GM19043 (cell line): Measurements from ENCODE around the gene TBXA2R.
"Not testable (repeated sequence)": the region's sequence is repeated elsewhere in the genome, so short reads cannot be mapped to it uniquely, and the experiment has no call there.

Experiments used
- ATAC-seq: cut with Tn5 transposase; IDR thresholded peaks from one replicate; pipeline ENCODE4 v1.9.1; 2021; ENCODE audit warnings: low read depth; ENCODE audit not compliant: unreplicated experiment

TBXA2R gene

DNA sequence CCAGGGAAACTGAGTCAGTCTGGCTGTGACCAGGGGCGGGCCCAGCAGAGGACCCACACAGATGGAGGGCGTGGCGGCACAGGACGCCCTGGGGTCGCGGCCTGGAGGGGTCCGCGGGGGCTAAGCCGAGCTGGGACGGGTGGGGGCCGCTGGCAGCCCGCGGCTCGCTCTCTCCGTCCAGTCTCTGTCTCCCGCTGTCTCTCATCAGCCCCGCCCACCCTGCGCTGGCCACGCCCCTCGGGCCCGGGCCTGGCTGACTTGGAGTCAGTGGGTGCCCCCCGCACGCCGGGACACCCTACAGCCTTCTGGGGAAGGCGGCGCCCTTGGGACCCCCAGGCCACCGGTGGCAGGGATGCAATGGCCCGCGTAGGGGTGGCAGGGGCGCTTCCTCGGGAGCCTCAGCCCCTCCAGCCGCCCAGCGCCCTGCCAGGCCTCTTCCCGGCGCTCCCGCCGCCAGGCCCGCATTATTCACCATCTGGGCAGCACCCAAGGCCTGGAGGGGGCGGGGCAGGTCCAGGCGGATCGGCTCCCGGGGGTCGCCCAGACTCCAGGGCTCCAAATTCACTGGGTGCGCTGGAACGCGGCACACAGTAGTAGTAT, at the start of gene TBXA2R:
Gene TBXA2R (minus strand): TSS at position 186 of the 600 bp plus-strand sequence. CDS start 6,241 bp downstream, outside the sequence.
- no peak for ATAC-seq

DNA sequence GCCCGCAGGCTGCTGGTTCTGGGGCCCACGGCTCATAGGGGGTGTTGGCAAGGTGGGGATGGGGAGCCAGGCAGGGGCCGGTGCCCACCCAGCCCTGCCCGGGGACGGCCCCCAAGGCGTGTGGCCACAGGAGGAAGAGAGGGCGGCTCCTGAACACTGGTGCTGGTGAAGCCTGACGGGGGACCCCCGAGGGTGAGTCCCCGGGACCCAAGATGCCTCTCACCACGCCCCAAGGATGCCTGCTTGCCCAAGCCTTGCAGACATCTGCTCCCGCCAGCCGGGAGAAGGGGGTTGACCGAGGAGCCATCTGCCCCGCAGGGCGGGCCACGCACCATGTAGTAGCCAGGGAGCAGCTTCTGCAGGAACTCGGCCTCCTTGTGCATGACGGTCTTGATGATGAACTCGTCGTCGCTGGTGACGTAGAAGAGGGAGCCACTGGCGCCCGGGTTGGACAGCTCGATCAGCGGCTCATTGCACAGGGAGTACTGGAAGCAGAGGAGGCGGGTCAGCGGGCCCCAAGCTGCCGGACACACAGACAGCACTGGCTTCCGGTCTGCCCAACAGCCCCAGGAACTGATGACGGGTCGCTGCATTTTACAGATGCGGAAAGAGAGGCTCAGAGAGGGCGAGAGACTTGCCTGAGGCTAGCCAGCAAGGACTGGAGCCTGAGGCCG, 49.5 kb upstream of the TBXA2R start:
- ATAC-seq = no peak

DNA sequence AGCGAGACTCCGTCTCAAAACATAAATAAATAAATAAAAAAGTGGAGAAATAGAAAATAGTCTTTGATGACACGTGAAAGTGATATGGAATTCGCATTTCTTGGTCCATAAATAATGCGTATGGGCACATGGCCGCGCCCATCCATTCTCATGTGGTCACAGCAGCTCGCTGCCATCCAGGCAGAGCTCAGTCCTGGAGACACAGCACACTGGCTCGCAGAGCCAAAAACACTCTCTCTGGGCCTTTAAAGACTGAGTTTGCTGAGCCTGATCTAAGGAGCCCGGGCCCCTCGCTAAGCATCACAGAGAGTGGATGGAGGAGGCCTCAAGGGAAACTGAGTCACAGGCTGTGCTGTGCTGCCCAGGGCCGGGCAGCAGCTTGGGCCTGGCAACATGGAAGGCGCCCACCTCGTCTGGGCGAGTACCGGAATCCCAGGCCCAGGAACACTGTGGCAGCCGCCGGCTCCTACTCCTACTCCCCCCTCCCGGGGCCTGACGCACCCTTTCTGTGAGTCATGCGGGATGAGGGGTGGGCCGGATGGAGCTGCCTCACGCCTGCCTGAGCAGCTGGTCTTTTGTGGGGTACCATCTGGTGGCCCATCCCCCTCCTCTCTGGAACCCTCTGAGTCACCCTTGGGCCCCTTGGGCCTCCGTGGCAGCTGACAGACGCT, 48.9 kb upstream of the TBXA2R start:
- ATAC-seq = no peak

DNA sequence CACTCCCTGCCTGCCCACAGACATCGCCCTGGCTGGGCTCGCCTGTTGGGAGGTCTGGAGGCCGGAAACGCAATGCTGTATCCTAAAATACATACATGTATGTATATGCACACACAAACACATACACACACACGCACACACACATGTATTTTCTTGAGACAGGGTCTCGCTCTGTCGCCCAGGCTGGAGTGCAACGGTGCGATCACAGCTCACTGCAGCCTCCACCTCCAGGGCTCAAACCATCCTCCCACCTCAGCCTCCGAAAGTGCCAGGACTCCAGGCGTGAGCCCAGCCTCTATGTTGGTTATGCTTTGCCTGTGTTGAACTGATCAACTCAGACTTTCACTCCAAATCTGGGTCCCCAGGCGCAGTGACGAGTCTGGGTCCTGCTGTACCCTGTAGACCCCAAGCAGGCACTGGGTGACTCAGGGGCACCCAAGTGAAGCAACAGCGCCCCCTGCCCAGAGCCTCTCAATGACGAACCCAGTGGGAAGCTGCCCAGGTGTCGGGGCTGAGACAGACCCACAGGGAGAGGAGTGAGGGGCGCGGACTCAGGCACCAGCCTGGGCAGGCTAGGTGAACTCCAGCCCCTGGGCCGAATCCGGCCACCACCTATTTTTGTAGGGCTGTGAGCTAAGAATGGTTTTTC, 47.3 kb upstream of the TBXA2R start:
- ATAC-seq = no peak

DNA sequence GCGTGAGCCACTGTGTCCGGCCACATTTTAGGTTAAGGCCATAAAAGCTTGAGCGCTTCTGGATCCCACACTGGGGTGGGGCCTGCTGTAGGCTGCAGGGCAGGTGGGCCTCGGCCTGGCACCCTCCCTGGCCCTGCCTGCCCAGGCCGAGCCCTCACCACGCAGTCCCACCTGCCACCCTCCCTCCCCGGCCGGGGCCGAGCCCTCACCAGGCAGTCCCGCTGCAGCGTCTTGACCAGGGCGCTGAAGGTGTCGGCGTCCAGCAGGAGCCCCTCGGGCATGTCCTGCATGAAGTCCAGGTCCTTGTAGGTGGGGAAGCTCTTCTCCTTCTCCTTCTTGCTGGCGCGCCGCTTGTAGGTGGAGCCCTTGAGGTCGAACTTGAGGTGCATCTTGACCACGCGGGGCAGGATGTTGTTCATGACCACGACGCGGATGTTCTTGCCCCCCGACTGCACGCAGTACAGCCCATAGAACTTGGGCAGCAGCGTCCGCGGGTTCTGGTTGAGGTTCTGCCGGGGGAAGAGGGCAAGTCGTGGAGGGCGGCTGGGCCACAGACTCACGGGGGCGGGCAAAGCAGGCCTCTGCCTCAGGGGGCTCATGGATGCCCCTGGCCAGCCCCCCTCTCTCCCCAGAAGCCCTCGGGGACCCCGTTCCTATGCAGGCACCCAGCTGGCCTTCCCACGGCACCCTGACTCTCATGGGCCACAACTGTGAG, 46.6 kb upstream of the TBXA2R start:
- no peak for ATAC-seq

DNA sequence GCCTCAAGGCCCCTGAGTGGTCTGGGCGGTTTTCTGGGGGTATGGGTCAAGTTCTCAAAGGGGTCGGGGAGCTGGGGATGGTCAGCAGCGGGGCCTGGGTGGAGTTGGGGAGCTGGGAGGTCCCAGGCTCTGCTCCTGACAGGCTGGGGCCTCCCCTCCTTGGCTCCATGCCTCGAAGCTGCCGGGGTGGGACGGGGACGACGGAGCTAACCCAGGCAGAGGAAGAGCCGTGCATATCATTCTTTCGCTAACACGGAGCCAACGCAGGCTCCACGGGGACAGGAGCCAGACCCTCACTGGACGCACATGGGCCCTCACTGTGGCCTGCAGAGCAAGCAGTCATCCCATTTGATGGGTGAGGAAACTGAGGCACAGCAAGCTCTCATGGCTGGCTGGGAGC, 45.7 kb upstream of the TBXA2R start:
- ATAC-seq = no peak

DNA sequence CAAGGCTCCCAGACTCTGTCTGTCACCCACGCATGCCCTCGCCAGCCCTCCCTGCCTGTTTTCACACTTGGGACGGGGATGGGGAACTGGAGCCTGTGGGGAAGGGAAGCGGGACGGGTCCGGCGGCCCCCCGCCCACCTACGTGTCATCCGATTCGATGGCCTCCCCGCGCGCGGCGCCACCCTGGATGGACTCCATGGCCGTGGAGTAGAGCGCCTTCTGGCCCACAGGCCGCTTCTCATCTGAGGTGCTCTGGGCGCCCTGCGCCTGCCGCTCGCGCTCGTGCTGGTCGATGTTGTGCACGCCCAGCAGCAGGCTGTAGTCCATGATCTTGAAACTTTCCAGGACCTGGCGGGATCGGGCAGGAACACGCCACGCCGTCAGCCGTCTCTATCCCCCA, 45.0 kb upstream of the TBXA2R start:
- no peak for ATAC-seq

DNA sequence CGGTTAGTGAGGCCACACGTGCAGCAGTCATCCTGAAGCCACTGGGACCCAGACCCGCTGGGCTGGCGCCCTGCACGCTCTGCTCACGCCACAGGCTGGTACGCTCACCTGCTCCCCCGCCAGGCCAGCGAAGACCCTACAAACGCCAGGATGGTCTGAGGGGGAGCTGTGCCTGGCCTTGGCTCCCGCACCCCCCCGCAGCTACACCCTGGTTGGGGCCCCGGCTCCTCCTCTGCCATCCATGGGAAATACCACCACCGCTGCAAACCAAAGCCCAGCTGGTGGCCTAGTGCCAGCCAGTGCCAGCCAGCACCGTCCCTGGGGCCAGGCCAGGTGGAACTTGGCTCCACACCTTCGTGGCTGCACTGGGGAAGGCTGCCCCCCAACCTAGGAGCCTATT, 43.2 kb upstream of the TBXA2R start:
- ATAC-seq = no peak

DNA sequence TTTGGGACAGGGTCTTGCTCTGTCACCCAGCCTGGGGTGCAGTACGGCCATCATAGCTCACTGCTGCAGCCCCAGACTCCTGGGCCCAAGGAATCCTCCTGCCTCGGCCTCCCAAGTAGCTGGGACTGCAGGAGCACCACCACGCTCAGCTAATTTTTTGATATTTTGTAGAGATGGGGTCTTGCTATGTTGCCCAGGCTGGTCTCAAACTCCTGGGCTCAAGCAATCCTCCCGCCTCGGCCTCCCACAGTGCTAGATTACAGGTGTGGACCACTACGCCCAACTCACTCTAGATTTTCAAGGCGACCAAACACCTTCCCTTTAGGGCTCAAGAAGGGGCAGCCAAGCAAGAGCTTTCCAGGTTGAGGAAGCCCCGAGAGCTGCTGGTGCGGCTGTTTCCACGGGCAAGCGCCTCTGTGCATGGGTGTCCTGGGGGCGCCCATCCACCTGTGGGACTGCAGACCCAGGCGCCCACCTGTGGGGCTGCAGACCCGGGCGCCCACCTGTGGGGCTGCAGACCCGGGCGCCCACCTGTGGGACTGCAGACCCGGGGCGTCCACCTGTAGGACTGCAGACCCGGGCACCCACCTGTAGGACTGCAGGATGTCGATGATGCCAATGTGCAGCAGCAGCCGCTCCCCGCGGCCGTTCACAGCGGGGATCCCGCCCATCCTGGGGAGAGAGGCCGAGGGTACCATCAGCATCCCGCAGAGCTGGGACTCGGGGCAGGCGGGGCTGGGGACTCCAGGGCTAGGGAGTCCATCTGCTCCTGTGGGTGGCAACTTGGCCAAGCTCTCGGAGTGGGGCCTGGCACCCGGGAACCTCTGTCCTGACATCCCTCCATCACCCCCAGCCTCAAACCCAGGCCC, 41.6 kb upstream of the TBXA2R start:
- ATAC-seq = no peak

DNA sequence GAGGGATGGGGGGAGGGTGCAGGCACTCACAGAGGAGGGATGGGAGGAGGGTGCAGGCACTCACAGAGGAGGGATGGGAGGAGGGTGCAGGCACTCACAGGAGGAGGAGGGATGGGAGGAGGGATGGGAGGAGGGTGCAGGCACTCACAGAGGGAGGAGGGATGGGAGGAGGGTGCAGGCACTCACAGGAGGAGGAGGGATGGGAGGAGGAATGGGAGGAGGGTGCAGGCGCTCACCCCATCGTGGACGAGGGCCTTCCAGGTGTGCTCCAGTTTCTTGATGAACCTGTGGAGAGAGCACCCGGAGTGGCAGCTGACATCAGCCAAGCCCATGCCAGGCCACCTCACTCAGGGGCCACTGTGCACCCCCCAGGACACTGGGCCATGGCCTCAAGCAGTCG, 40.4 kb upstream of the TBXA2R start:
- not testable (repeated sequence) for ATAC-seq

DNA sequence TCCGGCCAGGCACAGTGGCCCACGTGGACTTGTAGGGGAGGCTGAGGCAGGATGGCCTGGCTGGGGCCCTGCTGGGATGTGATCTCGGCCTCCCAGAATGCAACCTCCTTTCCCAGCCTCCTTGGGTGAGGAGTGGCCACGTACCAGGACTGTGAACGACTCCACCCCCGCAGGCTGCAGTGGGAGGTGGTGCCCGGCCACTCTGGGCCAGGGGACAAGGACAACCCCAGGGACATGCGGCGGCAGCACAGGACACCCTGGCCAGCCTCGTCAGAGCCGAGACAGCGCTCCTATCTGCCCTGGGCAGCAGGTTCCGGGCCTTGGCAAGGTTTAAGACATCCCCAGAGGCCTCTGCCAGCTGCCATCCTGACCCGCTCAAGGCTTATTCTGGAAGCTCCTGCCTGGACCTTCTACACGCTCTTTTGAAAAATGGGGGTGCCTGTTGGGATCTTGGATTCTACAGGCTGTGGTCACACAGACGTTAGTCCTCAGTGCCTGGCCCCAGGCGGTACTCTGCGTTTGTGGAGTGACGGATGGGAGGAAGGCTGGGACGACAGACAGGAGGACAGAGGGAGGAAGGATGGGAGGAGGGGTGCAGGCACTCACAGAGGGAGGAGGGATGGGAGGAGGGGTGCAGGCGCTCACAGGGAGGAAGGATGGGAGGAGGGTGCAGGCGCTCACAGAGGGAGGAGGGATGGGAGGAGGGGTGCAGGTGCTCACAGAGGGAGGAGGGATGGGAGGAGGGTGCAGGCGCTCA, 39.8 kb upstream of the TBXA2R start:
- ATAC-seq = no peak

DNA sequence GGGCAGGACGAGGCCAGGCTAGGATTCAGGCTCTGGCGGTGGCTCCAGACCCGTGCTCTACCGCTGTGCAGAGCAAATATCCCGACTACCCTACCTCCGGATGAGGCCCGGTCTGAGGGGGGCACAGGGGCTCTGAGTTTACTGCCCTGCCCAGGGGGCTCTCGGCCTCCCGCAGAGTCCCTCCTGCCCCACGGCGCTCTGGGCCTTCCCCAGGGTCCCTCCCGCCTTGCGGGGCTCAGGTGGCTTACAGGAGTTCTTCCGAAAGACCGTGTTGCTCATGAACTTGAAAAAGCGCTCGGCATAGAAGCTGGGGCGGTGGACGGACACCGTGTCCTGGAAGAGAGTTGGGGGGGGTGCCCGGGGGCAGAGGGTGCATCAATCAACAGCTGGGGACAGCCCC, 39.1 kb upstream of the TBXA2R start:
- no peak for ATAC-seq

DNA sequence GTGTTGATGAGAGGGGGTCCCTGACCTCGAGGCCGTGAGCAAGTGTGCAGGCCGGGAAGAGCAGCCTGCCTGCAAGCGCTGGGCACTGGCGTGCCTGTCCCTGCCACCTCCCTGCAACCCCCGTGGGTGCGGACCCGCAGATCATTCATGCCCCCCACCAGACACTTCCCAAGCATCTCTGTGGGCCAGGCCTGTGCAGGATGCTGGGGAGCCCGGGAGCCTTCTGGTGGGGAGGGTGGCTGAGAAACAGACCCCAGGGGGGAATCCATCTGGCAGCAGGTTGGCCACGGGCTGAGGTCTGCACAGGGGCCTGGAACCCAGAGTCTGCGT, 38.4 kb upstream of the TBXA2R start:
- ATAC-seq = no peak

DNA sequence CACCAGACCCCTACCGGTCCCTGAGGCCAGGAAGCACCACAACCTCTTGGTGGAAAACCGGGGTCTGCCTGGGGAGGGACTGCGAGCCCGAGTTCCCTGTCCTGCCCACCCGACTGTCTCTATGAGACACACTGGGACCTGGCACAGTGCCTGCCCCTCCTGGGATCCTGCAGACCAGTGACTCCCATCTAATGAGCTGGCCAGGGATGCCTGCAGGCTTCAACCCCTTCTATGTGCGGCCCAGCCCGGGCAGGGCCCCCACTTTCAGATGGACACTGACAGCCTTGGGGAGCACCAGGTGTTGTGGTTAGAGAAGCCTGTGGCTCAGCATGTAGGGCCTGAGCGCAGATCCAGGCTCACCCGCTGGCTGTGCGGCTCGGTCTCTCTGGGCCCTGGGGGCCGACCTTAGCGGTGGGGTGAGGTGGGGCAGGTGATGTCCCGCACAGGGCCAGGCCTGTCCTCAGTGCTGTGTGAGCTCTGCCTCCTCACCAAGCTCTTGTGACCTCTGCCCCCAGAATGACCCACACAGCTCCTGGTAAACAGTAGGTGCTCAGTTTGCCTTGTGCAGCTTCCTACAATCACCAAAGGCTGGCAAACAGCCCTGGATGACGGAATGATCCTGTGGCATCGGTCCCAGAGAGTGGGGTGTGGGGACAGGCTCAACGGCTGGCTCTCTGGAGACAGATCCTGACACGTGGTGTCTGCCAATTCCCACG, 37.8 kb upstream of the TBXA2R start:
- ATAC-seq = no peak

DNA sequence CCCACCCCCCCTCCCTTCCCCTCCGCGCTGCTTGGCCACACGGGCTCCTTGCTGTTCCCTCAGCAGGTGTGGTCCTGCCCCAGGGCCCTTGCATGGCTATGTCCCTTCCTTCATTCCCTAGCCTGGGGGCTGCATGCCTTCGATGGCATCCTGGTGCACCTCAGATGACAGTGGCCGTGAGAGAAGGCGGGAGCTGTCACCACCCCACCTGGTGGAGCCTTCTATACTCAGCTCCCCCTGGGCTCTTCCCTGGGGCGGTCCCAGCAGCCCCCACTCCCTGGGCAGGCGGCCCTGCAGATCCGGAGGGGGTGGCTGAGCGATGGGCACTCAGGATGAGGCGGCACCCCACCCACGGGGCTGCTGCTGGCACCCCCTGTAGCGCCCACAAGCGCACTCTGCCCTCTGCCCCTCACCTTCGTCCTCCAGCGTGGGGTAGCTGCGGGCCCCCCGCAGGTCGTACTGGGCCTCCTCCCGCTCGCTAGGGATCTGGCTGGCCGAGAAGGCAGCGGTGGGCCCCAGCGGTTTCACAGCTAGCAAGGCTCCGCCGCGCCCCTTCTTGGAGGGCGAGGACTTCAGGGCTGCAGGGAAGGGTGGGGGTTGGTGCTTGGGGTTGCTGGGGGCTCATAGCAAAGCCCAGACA, 37.1 kb upstream of the TBXA2R start:
- ATAC-seq = no peak

DNA sequence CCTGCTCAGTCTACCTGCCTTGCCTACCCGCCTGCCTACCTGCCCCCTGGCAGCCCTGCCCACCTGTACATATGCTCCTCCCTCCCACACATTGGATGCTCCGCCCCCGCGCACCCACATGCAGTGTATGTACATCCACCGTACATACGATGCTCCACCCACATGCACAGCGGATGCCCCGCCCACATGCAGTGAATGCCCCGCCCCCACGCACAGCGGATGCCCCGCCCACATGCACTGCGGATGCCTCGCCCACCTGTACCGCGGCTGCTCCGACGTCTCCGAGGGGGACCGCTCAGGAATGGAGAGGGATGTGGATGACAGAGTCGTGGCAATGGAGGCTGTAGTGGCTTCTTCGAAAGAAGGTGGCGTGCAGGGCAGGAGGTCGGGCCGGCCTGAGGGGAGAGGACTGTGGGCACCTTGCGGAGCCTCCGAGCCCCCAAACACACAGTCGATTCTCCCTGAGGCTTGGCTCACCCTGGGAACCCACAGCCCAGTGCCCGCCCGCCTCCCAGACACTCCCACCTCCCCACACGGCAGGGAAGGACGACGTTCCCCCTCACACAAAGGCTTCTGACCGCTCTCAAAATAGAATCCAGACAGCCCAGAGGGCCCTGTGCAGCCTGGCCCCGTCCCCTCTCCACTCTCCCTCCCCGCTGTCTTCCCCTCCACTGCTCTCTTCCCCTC, 36.5 kb upstream of the TBXA2R start:
- ATAC-seq = no peak

DNA sequence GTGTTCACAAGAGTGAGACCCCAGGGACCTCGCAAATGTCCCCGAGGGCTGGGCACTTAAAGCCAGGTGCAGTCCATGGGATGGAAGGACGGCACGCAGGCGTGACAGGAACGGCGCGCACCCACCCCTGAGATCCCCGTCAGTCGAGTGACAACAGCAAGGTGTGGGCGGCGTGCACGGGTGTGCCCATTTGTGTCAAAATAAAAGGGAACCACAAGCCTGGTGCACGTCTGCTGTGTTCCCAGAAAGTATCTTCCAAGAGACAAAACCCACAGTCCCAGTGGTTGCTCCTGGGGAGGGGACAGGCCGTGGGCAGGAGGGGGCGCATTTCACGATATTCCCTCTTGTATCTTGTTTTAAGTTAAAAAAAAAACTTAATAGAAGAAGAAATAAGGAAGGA, 35.6 kb upstream of the TBXA2R start:
- ATAC-seq = no peak
